GM12878 (cell line): ENCODE results near the gene LDB3. TPM values are rescaled to one million over a fixed set of nuclear protein-coding genes. Genes with fewer than 3 reads are reported as not detected.

Experiments used
- ATAC-seq: fragments of 200-7000 bp; cut with Tn5 transposase; 3 replicates; pipeline ENCODE4 v1.9.1; 2020; ENCODE audit warnings: mild to moderate bottlenecking, moderate library complexity
- BruUV-seq: library from RNA; stranded (reverse); fragments of 400-500 nt; replicated peaks from 2 replicates; lab custom pipeline; 2021; lab: Mats Ljungman, UMichigan
- CTCF ChIA-PET: fragments of 300-600 bp; sonication (Branson Sonifier 250); formaldehyde crosslinking; extraction: SDS; loops from one replicate; lab custom pipeline; 2021; ENCODE audit warnings: inconsistent platforms; lab: Yijun Ruan, JAX
- POLR2A ChIA-PET: fragments of 350-600 bp; formaldehyde crosslinking; extraction: SDS; loops from one replicate; lab custom pipeline; 2021; ENCODE audit warnings: inconsistent platforms; lab: Charles Lee
- RAD21 ChIA-PET: fragments of 300-600 bp; sonication (Branson Sonifier 250); formaldehyde crosslinking; loops from one replicate; lab custom pipeline; 2023; ENCODE audit warnings: antibody characterized with exemption; ENCODE audit not compliant: unreplicated experiment; lab: Charles Lee
- SMC1A ChIA-PET: fragments of 300-600 bp; sonication (Branson Sonifier 250); formaldehyde crosslinking; loops from one replicate; lab custom pipeline; 2023; ENCODE audit not compliant: unreplicated experiment, uncharacterized antibody; lab: Charles Lee
- DNase-seq: peaks from one replicate; pipeline ENCODE4 v3.0.0-alpha.2; 2011; ENCODE audit warnings: low read depth, low spot score
- FAIRE-seq: peaks from 3 replicates; lab custom pipeline; 2011; peaks lifted over from hg19 to GRCh38; lab: Jason Lieb, UNC
- H2AFZ ChIP-seq: 2 replicates; pipeline ENCODE4 v1.6.0; 2011; ENCODE audit warnings: low read depth, low read length, control low read depth; ENCODE audit not compliant: control insufficient read depth
- H3K27ac ChIP-seq: 2 replicates; pipeline ENCODE4 v1.5.1; 2011; ENCODE audit warnings: control low read depth; ENCODE audit not compliant: control insufficient read depth, insufficient read depth
- H3K27me3 ChIP-seq, 2 experiments: replicated peaks in 1 of 2; 2 replicates each; pipeline versions ENCODE4 v1.6.0 to v1.6.1; 2011; ENCODE audit warnings: low read length in 1 of 2; ENCODE audit not compliant: control insufficient read depth in 2 of 2, insufficient read depth in 2 of 2
- H3K36me3 ChIP-seq, 2 experiments: 2 replicates each; pipeline ENCODE4 v1.5.1; 2011; ENCODE audit warnings: low read length in 1 of 2; ENCODE audit not compliant: control insufficient read depth in 2 of 2, insufficient read depth in 2 of 2
- H3K4me1 ChIP-seq: 2 replicates; pipeline ENCODE4 v1.6.1; 2011; ENCODE audit warnings: mild to moderate bottlenecking, low read length, moderate library complexity, mixed read lengths; ENCODE audit not compliant: control insufficient read depth, insufficient read depth
- H3K4me2 ChIP-seq: 2 replicates; pipeline ENCODE4 v1.6.0; 2011; ENCODE audit warnings: control low read depth; ENCODE audit not compliant: control insufficient read depth, insufficient read depth
- H3K4me3 ChIP-seq: fragments of 200-600 bp; sonication (generic); 2 replicates; pipeline ENCODE4 v1.5.1; 2016
- H3K79me2 ChIP-seq: 2 replicates; pipeline ENCODE4 v1.6.0; 2011; ENCODE audit warnings: low read length; ENCODE audit not compliant: control insufficient read depth, insufficient read depth
- H3K9ac ChIP-seq: 2 replicates; pipeline ENCODE4 v1.8.0; 2011; ENCODE audit warnings: low read length, control low read depth, mixed read lengths; ENCODE audit not compliant: control insufficient read depth, insufficient read depth
- H3K9me3 ChIP-seq: replicated peaks from 3 replicates; pipeline ENCODE4 v1.5.1; 2011; ENCODE audit warnings: mild to moderate bottlenecking, low read length; ENCODE audit not compliant: control insufficient read depth, insufficient read depth
- H4K20me1 ChIP-seq: 2 replicates; pipeline ENCODE4 v1.6.0; 2011; ENCODE audit not compliant: control insufficient read depth, insufficient read depth
- FOXM1 ChIP-seq: IDR thresholded peaks from 2 replicates; pipeline ENCODE4 v1.6.1; 2012; ENCODE audit warnings: low read depth, mild to moderate bottlenecking, inconsistent platforms, low read length, moderate library complexity
- ZNF592 ChIP-seq: fragments of 450-650 bp; IDR thresholded peaks from 2 replicates; pipeline ENCODE4 v1.6.1; 2017; ENCODE audit warnings: mild to moderate bottlenecking, moderate library complexity
- ZNF622 ChIP-seq: fragments of 450-650 bp; IDR thresholded peaks from 2 replicates; pipeline ENCODE4 v1.6.1; 2017; ENCODE audit warnings: mild to moderate bottlenecking, inconsistent platforms
- WGBS: methylation state at CpG from one replicate; pipeline ENCODE4 v1.1.6; 2016; ENCODE audit warnings: low lambda C conversion rate; ENCODE audit not compliant: insufficient replicate concordance, insufficient coverage; ENCODE audit errors: missing lambda C conversion rate; 5-methylcytosine and 5-hydroxymethylcytosine counted together
- in situ Hi-C: fragments of 300-500 bp; cut with MboI; formaldehyde crosslinking; loops from 9 replicates; pipeline ENCODE4 v1.14.3; 2018; ENCODE audit warnings: mixed read lengths
- intact Hi-C: fragments of 100-400 bp; cut with micrococcal nuclease; formaldehyde crosslinking; loops from one replicate; pipeline ENCODE4 v1.14.2; 2022; ENCODE audit not compliant: unreplicated experiment
- polyA plus RNA-seq, 11 experiments: library from polyadenylated mRNA; depleted of rRNA in 4 of 11; unstranded in 6 of 11; stranded (reverse) in 5 of 11; fragments of >200 nt; fragmentation: Nextera tagmentation in 4 of 11; fragmentation: Illumina TruSeq in 1 of 11; extraction: Ambion mirVana in 4 of 11; extraction: Trizol in 1 of 11; gene quantifications; 1 replicate in 1 of 11; 2 replicates in 10 of 11; pipeline versions ENCODE4 v1.2.1 to v1.2.3, GENCODE V29; 2011 to 2016; ENCODE audit warnings: inconsistent platforms in 2 of 11, missing spikeins in 2 of 11, low read depth in 1 of 11
- total RNA-seq, 4 experiments: library from RNA; depleted of rRNA in 3 of 4; stranded (reverse); fragments of >200 nt in 3 of 4; fragmentation: Illumina TruSeq in 1 of 4; extraction: Trizol in 1 of 4; gene quantifications; 2 replicates each; pipeline versions ENCODE4 v1.2.1 to v1.2.3, GENCODE V29; 2013 to 2021

The LDB3 gene
- total and polyA plus RNA-seq, 10 of the 15 experiments (the other 5 are each of a cell fraction or from before 2014, with no cell fraction given): 0.02 to 0.07 (median 0.04) TPM; not detected in 1

- no peak overlapping the region for H2AFZ ChIP-seq
- no peak overlapping the region for H3K4me3 ChIP-seq
- ChIA-PET POLR2A (no interaction called here), RAD21 (no interaction called here), CTCF (interaction anchor here (0.9 kb wide), 1 partner anchor 9 kb away, joined by 3 read pairs; no protein-coding TSS in a partner anchor), SMC1A (no interaction called here)
- DNase-seq: no peak
- ATAC-seq: no peak
- H3K4me1 ChIP-seq: no peaks in the 10 kb centered on the region
- no peak overlapping the region for H3K4me2 ChIP-seq
- FAIRE-seq: no peak
- no peaks in the 10 kb centered on the region for H3K36me3 ChIP-seq
- in situ Hi-C loops (loop anchor here (5.0 kb wide), 1 partner anchor 197 kb away; no protein-coding TSS in a partner anchor), intact Hi-C loops (no loop called here)
- no peak for TF ChIP-seq FOXM1
- no peak for TF ChIP-seq ZNF622
- no peak overlapping the region for H3K27ac ChIP-seq
- no peaks in the 10 kb centered on the region for H3K9me3 ChIP-seq
- WGBS: 44% methylated on average over 9 of the region's 9 CpGs
- no peak overlapping the region for H3K9ac ChIP-seq
- H3K79me2 ChIP-seq: no peaks in the 10 kb centered on the region
- peaks cover 0 to under 1% of the 10 kb centered on the region in 2 experiments; a peak in 2 of 4 replicates for H3K27me3 ChIP-seq
- no TSS peak for BruUV-seq
- no peaks in the 10 kb centered on the region for H4K20me1 ChIP-seq
Measured at GRCh38 chr10:86699991-86700840, 31.9 kb downstream of the LDB3 start.

GRCh38 chr10:86700851-86701617 is 32.7 kb downstream of the LDB3 start:
- FAIRE-seq (no peak), DNase-seq (no peak), ATAC-seq (no peak)
- ChIA-PET CTCF (interaction anchor here (1.5 kb wide), 1 partner anchor 12 kb away, joined by 3 read pairs; no protein-coding TSS in a partner anchor), POLR2A (no interaction called here), SMC1A (no interaction called here), RAD21 (no interaction called here)
- Histone ChIP-seq H3K9ac (no peak overlapping the region), H3K27ac (no peak overlapping the region), H3K79me2 (no peaks in the 10 kb centered on the region), H3K4me3 (no peak overlapping the region), H3K27me3 (no peaks in the 10 kb centered on the region; a peak in 1 of 4 replicates), H4K20me1 (no peaks in the 10 kb centered on the region), H2AFZ (no peak overlapping the region), H3K4me1 (no peaks in the 10 kb centered on the region), H3K4me2 (no peak overlapping the region), H3K36me3 (no peaks in the 10 kb centered on the region), H3K9me3 (no peaks in the 10 kb centered on the region)
- in situ Hi-C loops: loop anchor here (5.0 kb wide), 1 partner anchor 196 kb away; no protein-coding TSS in a partner anchor
- intact Hi-C loops: no loop called here
- 64% methylated on average over 12 of the region's 12 CpGs for WGBS
- no TSS peak for BruUV-seq
- no peak for TF ChIP-seq ZNF592
